ENCODE measurements around the gene UBXN7. TPM values are rescaled to one million over a fixed set of nuclear protein-coding genes. Genes with fewer than 3 reads are reported as not detected.

Gene UBXN7
- total RNA-seq = 21.2 and 30.6 TPM in 2 replicates

GRCh38 chr3:196432137-196432879 lies at the start of gene UBXN7:
TSS of gene UBXN7 (minus strand) at chr3:196432427. CDS start at chr3:196432399, 28 bp downstream.

DNA sequence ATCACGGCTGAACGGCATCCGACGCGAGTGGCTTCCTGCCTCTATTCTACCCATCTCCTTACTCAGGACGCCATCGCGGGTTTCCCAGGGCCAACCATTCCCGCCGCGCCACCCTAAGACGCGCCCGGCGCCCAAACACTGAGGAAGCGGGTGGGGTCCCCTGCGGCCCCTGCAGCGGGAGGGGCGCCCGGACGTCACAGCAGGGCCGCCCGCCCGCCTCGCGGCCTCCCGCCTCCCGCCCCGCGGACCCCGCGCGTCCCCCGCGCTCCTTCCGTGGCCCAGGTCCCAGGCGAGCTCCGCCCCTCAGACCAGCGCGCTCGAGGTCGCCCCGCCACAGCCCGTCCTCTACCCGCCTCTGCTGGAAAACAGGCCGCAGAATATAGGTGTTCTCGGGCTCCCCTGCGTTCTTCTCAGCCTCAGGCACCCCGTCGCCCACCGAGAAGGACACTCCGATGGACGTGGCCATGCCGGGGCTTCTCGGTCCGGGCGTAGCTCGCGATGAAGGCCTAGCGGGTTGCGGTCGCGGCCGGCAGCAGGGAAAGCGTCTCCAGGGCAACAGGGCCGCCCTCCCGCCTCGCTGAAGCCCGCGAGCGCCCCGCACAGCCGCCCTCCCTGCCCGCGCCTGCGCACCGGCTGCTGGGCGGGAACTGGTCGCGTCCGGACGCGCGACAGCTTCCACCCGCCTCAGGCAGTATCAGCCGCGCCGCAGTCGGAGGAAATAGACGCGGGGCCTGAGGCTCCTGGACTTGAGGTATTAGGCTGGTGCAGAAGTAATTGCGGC lies 114.3 kb downstream of the UBXN7 start, which contains the start of gene DYNLT2B:
TSS of gene DYNLT2B (minus strand) at position 554 of the 781 bp plus-strand sequence. CDS start at position 466, 88 bp downstream.

Other genes starting within 250 kb of the UBXN7 start
- not detected in 2 replicates for gene ZDHHC19, start 221.0 kb downstream of the UBXN7 start, total RNA-seq
- not detected in 2 replicates for gene SLC51A, start 215.9 kb downstream of the UBXN7 start, total RNA-seq
- 68.9 and 78.6 TPM in 2 replicates for gene PCYT1A, start 144.7 kb downstream of the UBXN7 start, total RNA-seq
- 6.9 and 7.2 TPM in 2 replicates for gene DYNLT2B, start 114.2 kb downstream of the UBXN7 start, total RNA-seq
- gene TM4SF19, start 94.0 kb downstream of the UBXN7 start, total RNA-seq = not detected in 2 replicates
- gene RNF168, start 71.3 kb upstream of the UBXN7 start, total RNA-seq = 12.0 and 13.2 TPM in 2 replicates
- not detected in 2 replicates for gene SMCO1, start 82.9 kb upstream of the UBXN7 start, total RNA-seq
- 4.6 and 6.3 TPM in 2 replicates for gene WDR53, start 136.1 kb upstream of the UBXN7 start, total RNA-seq
- 8.9 and 9.3 TPM in 2 replicates for gene FBXO45, start 136.2 kb upstream of the UBXN7 start, total RNA-seq
- 1.0 and 5.0 TPM in 2 replicates for gene NRROS, start 207.3 kb upstream of the UBXN7 start, total RNA-seq

All from smooth muscle cell of the pulmonary artery (primary cell).